ENCODE measurements around the gene PRKCH. TPM values are rescaled to one million over a fixed set of nuclear protein-coding genes. Genes with fewer than 3 reads are reported as not detected.
"Not testable (repeated sequence)": the region's sequence is repeated elsewhere in the genome, so short reads cannot be mapped to it uniquely, and the experiment has no call there.

Gene PRKCH
- total and polyA plus RNA-seq, 9 of the 15 experiments (the other 6 are each of a cell fraction or from before 2014, with no cell fraction given): 0.61 to 4.4 (median 4.0) TPM

GRCh38 chr14:61319706-61320105 lies 1.7 kb upstream of the PRKCH start (continued):
- TF ChIP-seq REST (IDR thresholded peaks at IDR 0.05; ENCODE audit: borderline replicate concordance) (no peak), REST (CRISPR knock-in tag; IDR thresholded peaks at IDR 0.05; ENCODE audit: low read depth) (no peak), KAT7 (CRISPR knock-in tag; IDR thresholded peaks at IDR 0.05; ENCODE audit: borderline replicate concordance) (no peak)

GRCh38 chr14:61320170-61320569 lies 1.2 kb upstream of the PRKCH start:
- BruUV-seq (replicated peaks); H3K9me3 ChIP-seq (replicated peaks; ENCODE audit: control insufficient read depth, insufficient read depth, low read depth, low read length); in situ Hi-C loops (cut with MboI); H3K4me2 ChIP-seq (ENCODE audit: insufficient read depth, low read length); ATAC-seq; CTCF ChIA-PET (ENCODE audit: low intra/inter-chr PET ratio); FAIRE-seq; H3K27ac ChIP-seq (ENCODE audit: extremely low read depth, low read depth, low read length); DNase-seq (ENCODE audit: extremely low read depth in 1 of 4, low spot score in 3 of 4); H3K36me3 ChIP-seq (ENCODE audit: control insufficient read depth, insufficient read depth, low read length); H3K9ac ChIP-seq (ENCODE audit: insufficient read depth in 1 of 2, low read depth in 2 of 2, low read length in 2 of 2); H2AFZ ChIP-seq (ENCODE audit: low read depth, low read length); POLR2A ChIA-PET; H3K27me3 ChIP-seq (ENCODE audit: control insufficient read depth in 2 of 2, insufficient read depth in 2 of 2, low read length in 2 of 2); H3K79me2 ChIP-seq (ENCODE audit: control insufficient read depth, insufficient read depth, low read length); H3K4me3 ChIP-seq; intact Hi-C loops (cut with micrococcal nuclease); H3K9me1 ChIP-seq (ENCODE audit: control insufficient read depth, insufficient read depth, low read length); H4K20me1 ChIP-seq (replicated peaks; ENCODE audit: control insufficient read depth, insufficient read depth, low read length): not testable (repeated sequence)
- H3K4me1 ChIP-seq (replicated peaks in 1 of 2; ENCODE audit: control insufficient read depth in 2 of 2, insufficient read depth in 2 of 2, low read length in 2 of 2): peaks cover 0 to 19% of the 10 kb centered on the region in 2 experiments; a peak in 3 of 5 replicates
- WGBS (ENCODE audit: insufficient coverage, low coverage, missing lambda C conversion rate): 74% methylated on average over 4 of the region's 16 CpGs
